ENCODE measurements around the gene FAM32A.

FAM32A gene

DNA sequence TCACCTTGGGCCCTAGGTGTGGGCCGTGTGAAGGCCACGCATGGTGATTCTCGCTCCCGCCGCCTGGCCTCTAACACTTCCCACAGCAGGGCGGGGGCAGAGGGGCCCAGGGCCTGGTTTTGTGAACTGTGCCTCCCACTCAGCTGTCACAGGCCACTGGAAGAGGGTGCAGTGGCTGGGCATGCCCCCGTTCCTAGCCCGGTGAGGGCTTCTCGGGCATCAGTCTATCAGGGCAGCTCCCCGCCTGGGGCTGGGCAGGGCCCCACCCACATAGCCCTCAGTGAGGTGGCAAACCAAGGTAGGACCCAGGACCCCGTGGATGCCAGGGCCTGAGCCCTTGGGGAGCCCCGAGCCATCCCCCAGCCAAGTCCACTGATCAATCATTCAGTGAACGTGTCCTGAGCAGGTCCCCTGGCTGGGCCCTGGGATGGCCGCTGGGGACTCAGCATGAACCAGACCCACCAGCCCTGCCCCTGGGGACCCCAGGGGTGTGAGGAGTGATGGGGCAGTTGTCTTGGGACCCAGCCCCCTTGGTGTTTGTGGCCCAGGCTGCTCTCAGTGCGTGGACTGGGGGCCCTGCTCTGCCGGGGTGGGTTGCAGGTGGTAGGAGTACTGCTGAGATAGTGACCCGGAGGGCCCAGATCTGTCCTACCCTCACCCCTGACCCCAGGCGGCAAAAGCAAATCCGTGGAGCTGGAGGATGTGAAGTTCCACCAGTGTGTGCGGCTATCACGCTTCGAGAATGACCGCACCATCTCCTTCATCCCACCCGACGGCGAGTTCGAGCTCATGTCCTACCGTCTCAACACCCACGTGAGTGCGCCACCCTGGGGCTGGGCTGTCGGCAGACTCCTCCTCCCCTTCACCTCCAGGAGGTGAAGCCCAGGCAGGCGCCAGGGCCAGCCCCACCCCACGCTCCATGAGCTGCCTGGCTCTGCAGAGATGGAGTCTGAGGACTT lies 41.9 kb downstream of the FAM32A start:
- no peak for DNase-seq

- DNase-seq: no peak
Observed at GRCh38 chr19:16227837-16228636, 42.8 kb downstream of the FAM32A start.

- DNase-seq: no peak
Observed at GRCh38 chr19:16228637-16229321, 43.6 kb downstream of the FAM32A start.

GRCh38 chr19:16229322-16229641 lies 44.1 kb downstream of the FAM32A start:
- no peak for DNase-seq

DNA sequence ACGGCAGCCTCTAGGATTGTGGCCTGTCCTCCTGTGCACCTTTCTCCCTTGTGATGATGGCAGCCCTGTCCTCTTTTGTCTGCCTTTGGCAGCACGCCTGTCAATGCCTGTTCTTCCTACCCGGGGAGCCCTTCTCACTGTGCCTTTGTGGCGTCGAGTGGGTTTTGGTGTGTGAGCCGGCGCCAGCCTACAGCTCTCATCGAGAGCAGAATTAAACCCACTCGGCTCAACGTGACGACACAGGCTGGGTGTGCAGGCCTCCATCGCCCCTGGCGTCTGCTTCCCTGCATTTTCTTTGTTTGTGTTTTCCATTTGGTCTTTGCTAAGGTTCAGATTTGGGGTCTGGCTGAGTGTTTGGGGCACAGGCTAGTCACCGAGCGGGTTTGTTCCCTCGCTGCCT lies 46.9 kb downstream of the FAM32A start:
- DNase-seq: no peak

GRCh38 chr19:16232568-16232967 lies 47.4 kb downstream of the FAM32A start:
- DNase-seq: no peak

DNA sequence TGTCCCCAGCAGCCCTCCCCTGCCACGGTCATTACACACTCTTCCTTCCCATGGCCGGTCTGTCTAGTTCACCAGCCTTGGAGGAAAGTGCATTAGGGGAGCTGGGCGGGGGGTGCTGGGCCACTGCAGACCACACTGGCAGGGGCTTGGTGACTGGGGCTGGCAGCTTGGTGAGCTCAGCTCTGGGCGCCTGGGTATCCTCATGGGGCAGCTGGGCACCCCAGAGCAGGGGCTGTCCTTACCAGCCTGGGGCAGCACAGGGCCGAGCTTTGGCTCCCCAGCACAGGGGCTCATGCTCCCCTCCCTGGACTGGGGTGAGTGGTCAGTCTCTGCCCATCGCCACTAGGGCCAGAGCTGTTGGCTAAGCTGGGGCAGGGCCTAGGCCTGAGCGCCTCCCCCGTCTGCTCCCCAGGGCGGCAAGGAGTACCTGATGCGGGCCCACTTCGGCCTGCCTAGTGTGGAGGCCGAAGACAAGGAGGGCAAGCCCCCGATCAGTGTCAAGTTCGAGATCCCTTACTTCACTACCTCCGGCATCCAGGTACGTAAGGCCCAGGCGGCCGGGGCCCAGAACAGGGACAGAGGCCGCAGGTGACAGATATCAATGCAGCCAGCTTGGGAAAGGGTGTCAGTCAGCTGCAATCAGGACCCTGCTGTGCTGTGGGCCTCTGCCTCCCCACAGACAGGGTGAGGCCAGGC lies 48.0 kb downstream of the FAM32A start:
- no peak for DNase-seq

GRCh38 chr19:16233836-16234551 lies 48.8 kb downstream of the FAM32A start:
- no peak for DNase-seq

- DNase-seq: no peak
Observed at GRCh38 chr19:16234552-16235445, 49.6 kb downstream of the FAM32A start.

- no peak for DNase-seq
Observed at GRCh38 chr19:16235811-16236652, 50.8 kb downstream of the FAM32A start.

Data from suppressor macrophage treated with lipopolysaccharide for 4 hours (primary cell).